Gastroesophageal sphincter (tissue), 3 donors: Measurements from ENCODE around the gene PTPN14.

Experiments used
- CTCF ChIP-seq, 4 experiments: fragments of 200-600 bp in 2 of 4; fragments of 450-650 bp in 2 of 4; sonication (generic) in 1 of 4; IDR thresholded peaks; one replicate each; pipeline ENCODE4 v1.5.1; 2017 to 2019; ENCODE audit warnings: antibody characterized with exemption in 4 of 4, mild to moderate bottlenecking in 2 of 4, moderate library complexity in 2 of 4
- EP300 ChIP-seq: sonication (generic); formaldehyde crosslinking; IDR thresholded peaks from one replicate; pipeline ENCODE4 v1.6.1; 2017; ENCODE audit warnings: antibody characterized with exemption, mild to moderate bottlenecking
- POLR2AphosphoS5 ChIP-seq: sonication (generic); formaldehyde crosslinking; IDR thresholded peaks from one replicate; pipeline ENCODE4 v1.6.1; 2017; ENCODE audit warnings: antibody characterized with exemption

GRCh38 chr1:214420341-214420740 is 131.1 kb downstream of the PTPN14 start:
- no peak for TF ChIP-seq CTCF (IDR thresholded peaks at IDR 0.05)
- TF ChIP-seq POLR2AphosphoS5, result no peak
- TF ChIP-seq EP300, result no peak
